SK-N-MC (cell line): Measurements from ENCODE around the gene GCSAM.

Experiments
- DNase-seq: peaks from one replicate; pipeline ENCODE4 v3.0.0-alpha.2; 2011; ENCODE audit warnings: low read depth, low spot score
- H3K27ac ChIP-seq: fragments of 200-600 bp; sonication (generic); 2 replicates; pipeline ENCODE4 v1.5.1; 2016; ENCODE audit warnings: mixed run types
- H3K36me3 ChIP-seq: fragments of 200-600 bp; sonication (generic); 2 replicates; pipeline ENCODE4 v1.6.1; 2017; ENCODE audit warnings: antibody characterized with exemption, low read length, mixed read lengths; ENCODE audit not compliant: insufficient read depth
- H3K4me3 ChIP-seq: fragments of 200-600 bp; sonication (generic); 2 replicates; pipeline ENCODE4 v1.5.1; 2016
- H3K9ac ChIP-seq: fragments of 200-600 bp; sonication (generic); 2 replicates; pipeline ENCODE4 v1.8.0; 2017; ENCODE audit warnings: mixed run types, mixed read lengths; ENCODE audit not compliant: insufficient read length
- H3K9me3 ChIP-seq: fragments of 200-600 bp; sonication (generic); 2 replicates; pipeline ENCODE4 v1.6.1; 2017; ENCODE audit warnings: low read depth, mild to moderate bottlenecking, antibody characterized with exemption, low read length, moderate library complexity, mixed read lengths
- EZH2 ChIP-seq: fragments of 200-600 bp; sonication (generic); IDR thresholded peaks from one replicate; pipeline ENCODE4 v1.6.1; 2017; ENCODE audit warnings: antibody characterized with exemption
- FOXP2 ChIP-seq: optimal IDR thresholded peaks from 2 replicates; pipeline ENCODE3; 2011; ENCODE audit warnings: mild to moderate bottlenecking, moderate library complexity; ENCODE audit not compliant: insufficient read depth; ENCODE audit errors: extremely low read length, control extremely low read depth
- POLR2AphosphoS5 ChIP-seq: IDR thresholded peaks from 2 replicates; pipeline ENCODE4 v1.6.1; 2012; ENCODE audit warnings: mild to moderate bottlenecking, low read depth, low read length, borderline replicate concordance

The GCSAM gene

DNA sequence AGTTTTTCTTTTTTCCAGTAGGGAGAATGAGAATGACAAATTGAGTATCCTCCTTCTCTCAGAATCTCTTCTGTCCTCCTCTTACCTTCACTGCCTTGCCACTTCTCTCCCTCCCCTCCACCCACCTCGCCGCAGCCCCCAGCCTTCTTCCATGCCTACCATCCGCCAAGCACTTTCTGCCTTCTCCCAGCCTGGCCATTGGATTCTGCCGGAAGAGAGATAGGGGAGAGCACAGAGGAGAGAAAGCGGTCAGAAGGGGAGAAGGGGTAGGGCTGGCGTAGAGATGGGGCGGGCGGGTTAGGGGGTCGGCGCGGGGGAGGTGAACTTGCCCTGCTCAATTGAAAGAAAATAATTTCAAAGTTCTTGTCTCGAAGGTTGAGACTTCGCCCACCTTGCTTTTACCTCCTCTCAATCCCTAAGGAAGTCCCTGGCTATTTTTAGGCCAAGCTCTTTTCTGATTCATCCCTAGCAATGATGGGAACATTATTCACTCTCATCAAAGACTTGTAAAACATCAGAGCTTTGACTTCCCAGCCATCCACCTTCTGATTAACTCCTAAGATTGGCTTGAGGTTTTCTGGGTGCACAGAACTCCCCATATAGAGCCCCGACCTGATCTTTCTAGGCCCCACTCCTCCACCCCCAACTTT, 46.0 kb downstream of the GCSAM start:
- no peak overlapping the region for H3K4me3 ChIP-seq
- no peaks in the 10 kb centered on the region for H3K36me3 ChIP-seq
- H3K27ac ChIP-seq, result no peak overlapping the region
- H3K9me3 ChIP-seq, result no peaks in the 10 kb centered on the region
- TF ChIP-seq EZH2, result no peak
- TF ChIP-seq FOXP2, result no peak
- no peak for TF ChIP-seq POLR2AphosphoS5
- no peak overlapping the region for H3K9ac ChIP-seq
- DNase-seq, result no peak

DNA sequence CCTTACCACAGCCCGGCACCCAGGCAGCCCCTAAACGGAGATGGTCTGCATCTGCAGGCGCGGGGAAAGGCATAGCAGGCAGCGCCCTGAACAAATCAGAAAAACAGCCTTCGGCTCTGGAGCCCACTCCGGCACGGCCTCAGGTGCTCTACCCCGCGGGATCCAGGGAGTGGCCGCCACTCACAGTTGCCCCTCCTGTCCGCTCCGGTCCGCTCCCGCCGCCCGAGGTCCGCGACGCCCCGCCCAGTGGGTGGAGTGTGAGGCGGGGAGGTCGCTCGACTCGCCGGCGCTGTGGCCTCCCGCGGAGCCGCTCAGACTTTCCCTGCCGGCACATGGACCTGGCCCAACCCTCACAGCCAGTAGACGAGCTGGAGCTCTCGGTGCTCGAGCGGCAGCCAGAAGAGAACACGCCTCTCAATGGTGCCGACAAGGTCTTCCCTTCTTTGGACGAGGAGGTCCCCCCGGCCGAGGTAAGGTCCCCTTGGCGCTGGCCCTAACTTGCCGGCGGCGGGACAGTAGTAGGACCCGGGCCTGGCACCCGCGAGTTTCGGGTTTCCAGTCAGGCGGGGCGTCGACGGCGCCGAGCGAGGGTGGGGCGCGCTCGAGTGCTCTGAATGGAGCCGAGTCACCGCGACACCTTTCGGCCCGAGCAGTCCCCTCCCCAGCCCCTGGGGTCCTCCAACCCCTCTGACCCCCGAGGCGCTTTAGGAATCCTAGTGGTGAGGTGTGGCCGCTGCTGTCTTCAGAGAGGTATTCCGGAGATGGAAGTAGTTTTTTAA, 46.8 kb downstream of the GCSAM start, which contains the start of gene C3orf52:
TSS of gene C3orf52 (plus strand) at position 314 of the 779 bp plus-strand sequence. CDS start at position 333, 19 bp downstream.
- Histone ChIP-seq H3K4me3 (no peak within 1 kb of the TSS), H3K27ac (no peak within 1 kb of the TSS), H3K9ac (no peak within 1 kb of the TSS), H3K9me3 (no peaks in the 10 kb centered on the region), H3K36me3 (no peaks in the 10 kb centered on the region)
- no peak for DNase-seq
- TF ChIP-seq POLR2AphosphoS5 (no peak), FOXP2 (no peak), EZH2 (no peak)

GRCh38 chr3:112085735-112086075, 47.3 kb downstream of the GCSAM start:
- H3K9ac ChIP-seq, result no peak overlapping the region
- TF ChIP-seq POLR2AphosphoS5, result no peak
- no peak for TF ChIP-seq EZH2
- no peak for TF ChIP-seq FOXP2
- H3K4me3 ChIP-seq, result no peak overlapping the region
- no peak for DNase-seq
- H3K27ac ChIP-seq, result no peak overlapping the region
- H3K9me3 ChIP-seq, result no peaks in the 10 kb centered on the region
- no peaks in the 10 kb centered on the region for H3K36me3 ChIP-seq

DNA sequence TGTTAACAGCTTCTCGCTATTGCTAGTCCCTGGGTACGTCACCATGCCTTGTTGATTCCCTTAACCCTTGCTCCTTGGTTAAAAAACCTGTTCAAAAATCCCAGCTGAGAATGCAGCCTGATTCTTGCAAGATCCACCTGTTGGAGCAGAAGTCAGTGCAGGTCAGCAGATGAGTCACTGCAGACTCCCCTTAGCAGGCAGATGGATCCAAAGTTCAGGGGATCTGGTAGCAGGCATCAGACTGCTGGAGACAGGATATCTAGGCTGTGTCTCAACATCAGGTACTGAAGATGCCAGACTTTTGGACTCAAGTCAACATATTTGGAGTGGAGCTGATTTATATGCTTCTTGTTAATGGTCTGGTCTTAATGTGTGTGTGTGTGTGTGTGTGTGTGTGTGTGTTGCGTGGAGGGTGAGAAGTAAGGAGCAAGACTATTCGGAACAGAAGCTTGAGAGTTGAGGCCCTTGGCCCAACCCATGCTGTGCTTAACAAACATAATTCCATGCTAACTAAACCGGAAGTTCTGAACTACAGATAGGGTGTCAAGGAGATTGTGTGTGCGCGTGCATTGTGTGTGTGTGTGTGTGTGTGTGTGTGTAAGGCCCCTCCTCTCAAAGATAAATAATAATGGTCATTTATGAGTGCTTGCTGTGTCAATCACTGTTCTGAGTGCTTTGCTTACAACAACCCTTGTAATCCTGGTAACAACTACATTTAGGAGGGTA, 47.9 kb downstream of the GCSAM start:
- Histone ChIP-seq H3K9ac (no peak overlapping the region), H3K9me3 (no peaks in the 10 kb centered on the region), H3K36me3 (no peaks in the 10 kb centered on the region), H3K27ac (no peak overlapping the region), H3K4me3 (no peak overlapping the region)
- no peak for DNase-seq
- TF ChIP-seq POLR2AphosphoS5 (no peak), FOXP2 (no peak), EZH2 (no peak)

- Histone ChIP-seq H3K27ac (no peak overlapping the region), H3K36me3 (no peaks in the 10 kb centered on the region), H3K4me3 (no peak overlapping the region), H3K9ac (no peak overlapping the region), H3K9me3 (no peaks in the 10 kb centered on the region)
- no peak for TF ChIP-seq FOXP2
- no peak for TF ChIP-seq POLR2AphosphoS5
- TF ChIP-seq EZH2, result no peak
- no peak for DNase-seq
Observed at GRCh38 chr3:112083239-112083638, 49.8 kb downstream of the GCSAM start.

DNA sequence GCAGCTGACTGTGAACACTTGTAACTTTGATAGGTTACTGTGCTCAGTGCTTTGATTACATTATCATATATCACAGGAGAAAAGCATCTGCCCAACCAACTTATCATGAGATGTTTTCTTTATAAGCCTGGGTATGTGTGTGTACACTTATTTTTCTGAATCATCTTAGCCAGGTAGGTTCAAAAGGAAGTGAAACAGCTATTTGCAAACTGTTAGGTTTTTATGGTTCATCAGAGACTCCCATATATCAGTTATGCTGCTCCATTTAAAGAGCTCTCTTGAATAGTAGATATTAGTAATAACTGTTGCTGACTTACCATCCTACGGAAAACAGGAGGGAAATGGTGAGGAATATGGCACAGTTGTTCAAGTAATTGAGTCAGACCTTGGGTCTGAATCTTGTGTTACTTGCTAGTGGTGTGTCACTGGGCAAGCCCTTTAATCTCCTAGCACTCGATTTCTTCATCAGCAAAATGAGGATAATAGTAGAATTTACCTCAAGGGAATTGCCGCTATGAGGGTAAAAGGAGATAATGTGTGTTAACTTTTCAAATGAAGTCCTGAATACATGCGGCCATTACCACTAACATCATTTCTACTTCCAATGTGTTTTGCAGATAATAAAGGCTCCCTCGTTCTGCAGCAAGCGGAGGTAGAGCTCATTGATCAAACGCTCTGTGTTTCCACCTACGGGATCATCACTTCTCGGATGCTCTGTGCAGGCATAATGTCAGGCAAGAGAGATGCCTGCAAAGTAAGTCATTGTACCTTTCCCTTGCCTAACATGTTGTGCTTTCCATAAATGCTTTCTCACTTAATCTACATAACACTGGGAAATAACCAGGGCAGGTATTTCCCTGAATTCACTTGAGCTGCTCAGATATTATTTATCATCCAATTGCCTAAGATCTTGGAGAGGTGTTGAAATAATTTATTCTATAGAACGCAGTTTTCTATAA, 54.6 kb downstream of the GCSAM start:
- Histone ChIP-seq H3K4me3 (no peak overlapping the region), H3K36me3 (no peaks in the 10 kb centered on the region), H3K9ac (no peak overlapping the region), H3K27ac (no peak overlapping the region), H3K9me3 (no peaks in the 10 kb centered on the region)
- no peak for DNase-seq
- TF ChIP-seq POLR2AphosphoS5 (no peak), EZH2 (no peak), FOXP2 (no peak)

DNA sequence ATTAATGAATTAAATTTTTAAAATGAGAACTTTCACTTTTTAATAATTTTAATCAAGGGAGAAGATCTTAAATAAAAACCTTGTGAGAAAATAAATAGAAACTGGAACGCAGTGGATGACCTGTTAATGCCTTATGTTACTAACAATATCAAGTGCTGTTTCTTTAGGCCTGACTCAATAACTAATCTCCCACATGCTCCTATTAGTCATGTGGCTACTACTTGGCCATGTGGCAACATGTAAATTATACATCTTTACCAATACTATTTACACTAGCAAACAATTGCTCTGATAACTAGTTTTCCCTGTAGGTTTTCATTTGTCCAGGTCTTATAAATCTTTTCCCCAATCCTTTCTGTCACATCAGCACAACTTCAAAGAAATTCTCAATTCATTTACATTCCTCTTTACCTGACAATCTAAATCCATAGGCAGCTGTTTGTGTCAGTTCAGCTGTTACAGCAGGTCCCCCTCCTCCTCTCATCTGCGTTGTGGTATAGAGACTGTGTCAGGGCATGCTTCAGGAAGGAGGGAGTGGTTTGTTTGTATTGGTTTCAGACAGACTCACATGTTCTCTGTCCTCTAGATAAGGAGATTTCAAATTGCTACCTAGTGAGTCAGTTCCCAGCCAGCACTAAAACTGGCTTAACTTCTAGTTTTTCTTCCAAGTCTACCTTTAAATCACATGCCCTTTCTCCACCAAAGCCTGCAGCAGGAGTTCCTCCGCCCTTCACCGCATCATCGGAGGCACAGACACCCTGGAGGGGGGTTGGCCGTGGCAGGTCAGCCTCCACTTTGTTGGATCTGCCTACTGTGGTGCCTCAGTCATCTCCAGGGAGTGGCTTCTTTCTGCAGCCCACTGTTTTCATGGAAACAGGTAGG, 58.2 kb downstream of the GCSAM start:
- no peak for DNase-seq
- no peak for TF ChIP-seq EZH2
- TF ChIP-seq FOXP2, result no peak
- TF ChIP-seq POLR2AphosphoS5, result no peak
- H3K27ac ChIP-seq, result no peak overlapping the region

More for the DNA sequence above, 58.2 kb downstream of the GCSAM start:
- Histone ChIP-seq H3K9ac (no peak overlapping the region), H3K9me3 (no peaks in the 10 kb centered on the region), H3K36me3 (no peaks in the 10 kb centered on the region), H3K4me3 (no peak overlapping the region)
